Neural cell (in vitro differentiated cells): Measurements from ENCODE around the gene LIMS4.
"Not testable (repeated sequence)": the region's sequence is repeated elsewhere in the genome, so short reads cannot be mapped to it uniquely, and the experiment has no call there.

ENCODE experiments used
- EP300 ChIP-seq: fragments of 450-650 bp; conservative IDR thresholded peaks from 2 replicates; pipeline ENCODE4 v1.6.1; 2014; ENCODE audit warnings: antibody characterized with exemption, mild to moderate bottlenecking, moderate library complexity; ENCODE audit not compliant: poor library complexity, severe bottlenecking
- EZH2 ChIP-seq: fragments of 200-600, 300-800 bp; shearing (Covaris generic), sonication (generic); IDR thresholded peaks from 2 replicates; pipeline ENCODE4 v1.6.1; 2014; ENCODE audit warnings: antibody characterized with exemption, low read length, borderline replicate concordance, mild to moderate bottlenecking; ENCODE audit not compliant: insufficient read depth, poor library complexity, severe bottlenecking
- MXI1 ChIP-seq: fragments of 450-650 bp; conservative IDR thresholded peaks from 2 replicates; pipeline ENCODE4 v1.6.1; 2014; ENCODE audit warnings: antibody characterized with exemption, mild to moderate bottlenecking; ENCODE audit not compliant: poor library complexity, severe bottlenecking
- POLR2AphosphoS5 ChIP-seq: IDR thresholded peaks from 2 replicates; pipeline ENCODE4 v1.6.1; 2012
- TAF1 ChIP-seq: IDR thresholded peaks from 2 replicates; pipeline ENCODE4 v1.6.1; 2012; ENCODE audit warnings: low read depth
- TF ChIP-seq, protein P1 (sequence below): fragments of 450-650 bp; IDR thresholded peaks from 2 replicates; pipeline ENCODE4 v1.5.1; 2014; ENCODE audit warnings: antibody characterized with exemption, mild to moderate bottlenecking, moderate library complexity; ENCODE audit not compliant: poor library complexity, severe bottlenecking

- not testable (repeated sequence) for TF ChIP-seq EZH2, MXI1, EP300, POLR2AphosphoS5, TAF1
- TF ChIP-seq, protein P1, sequence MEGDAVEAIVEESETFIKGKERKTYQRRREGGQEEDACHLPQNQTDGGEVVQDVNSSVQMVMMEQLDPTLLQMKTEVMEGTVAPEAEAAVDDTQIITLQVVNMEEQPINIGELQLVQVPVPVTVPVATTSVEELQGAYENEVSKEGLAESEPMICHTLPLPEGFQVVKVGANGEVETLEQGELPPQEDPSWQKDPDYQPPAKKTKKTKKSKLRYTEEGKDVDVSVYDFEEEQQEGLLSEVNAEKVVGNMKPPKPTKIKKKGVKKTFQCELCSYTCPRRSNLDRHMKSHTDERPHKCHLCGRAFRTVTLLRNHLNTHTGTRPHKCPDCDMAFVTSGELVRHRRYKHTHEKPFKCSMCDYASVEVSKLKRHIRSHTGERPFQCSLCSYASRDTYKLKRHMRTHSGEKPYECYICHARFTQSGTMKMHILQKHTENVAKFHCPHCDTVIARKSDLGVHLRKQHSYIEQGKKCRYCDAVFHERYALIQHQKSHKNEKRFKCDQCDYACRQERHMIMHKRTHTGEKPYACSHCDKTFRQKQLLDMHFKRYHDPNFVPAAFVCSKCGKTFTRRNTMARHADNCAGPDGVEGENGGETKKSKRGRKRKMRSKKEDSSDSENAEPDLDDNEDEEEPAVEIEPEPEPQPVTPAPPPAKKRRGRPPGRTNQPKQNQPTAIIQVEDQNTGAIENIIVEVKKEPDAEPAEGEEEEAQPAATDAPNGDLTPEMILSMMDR = not testable (repeated sequence)
Observed at GRCh38 chr2:110395990-110396389, 76.6 kb downstream of the LIMS4 start.
